NT2/D1 (cell line): ENCODE measurements around the gene CCDC38.

ENCODE experiments used
- SUZ12 ChIP-seq: IDR thresholded peaks from 2 replicates; pipeline ENCODE4 v1.6.1; 2011; ENCODE audit not compliant: insufficient read length, insufficient read depth; ENCODE audit errors: extremely low read depth
- YY1 ChIP-seq: IDR thresholded peaks from 2 replicates; pipeline ENCODE4 v1.6.1; 2011; ENCODE audit not compliant: insufficient read length, insufficient read depth
- ZNF274 ChIP-seq: IDR thresholded peaks from 2 replicates; pipeline ENCODE4 v1.6.1; 2011; ENCODE audit warnings: mild to moderate bottlenecking, low read depth, low read length

- TF ChIP-seq YY1: no peak
- TF ChIP-seq SUZ12: no peak
- no peak for TF ChIP-seq ZNF274
These were observed 38.0 kb upstream of the CCDC38 start for GRCh38 chr12:95980437-95980836.
